Gastrocnemius medialis (tissue), 4 donors: Measurements from ENCODE around the gene CYP3A4.
"Not testable (repeated sequence)": the region's sequence is repeated elsewhere in the genome, so short reads cannot be mapped to it uniquely, and the experiment has no call there.

Experiments
- CTCF ChIP-seq, 5 experiments: fragments of 450-650 bp in 3 of 5; fragments of 200-600 bp in 2 of 5; sonication (generic) in 2 of 5; IDR thresholded peaks in 4 of 5; conservative IDR thresholded peaks in 1 of 5; 1 replicate in 4 of 5; 2 replicates in 1 of 5; pipeline ENCODE4 v1.5.1; 2016 to 2019; ENCODE audit warnings: antibody characterized with exemption in 5 of 5, mild to moderate bottlenecking in 3 of 5, moderate library complexity in 3 of 5
- POLR2A ChIP-seq, 2 donors: fragments of 450-650 bp; IDR thresholded peaks; one replicate each; pipeline ENCODE4 v1.6.1; 2017; ENCODE audit warnings: antibody characterized with exemption in 2 of 2, mild to moderate bottlenecking in 2 of 2, moderate library complexity in 2 of 2

GRCh38 chr7:99795864-99796263 is 11.9 kb upstream of the CYP3A4 start:
- not testable (repeated sequence) for TF ChIP-seq POLR2A (IDR thresholded peaks at IDR 0.05); CTCF (IDR thresholded peaks at IDR 0.05 in 4 of 5, conservative IDR thresholded peaks at IDR 0.05 in 1 of 5)
